NB4 (cell line): ENCODE data around the gene HSD17B2.

Source experiments
- DNase-seq: peaks from one replicate; pipeline ENCODE4 v3.0.0; 2010; ENCODE audit warnings: low read depth
- H3K4me3 ChIP-seq: one replicate; pipeline ENCODE4 v1.5.1; 2011; ENCODE audit warnings: mild to moderate bottlenecking, low read depth, low read length, moderate library complexity
- MYC ChIP-seq: IDR thresholded peaks from 2 replicates; pipeline ENCODE4 v1.6.1; 2011; ENCODE audit warnings: low read depth, low read length
- POLR2A ChIP-seq: IDR thresholded peaks from 2 replicates; pipeline ENCODE4 v1.6.1; 2011; ENCODE audit warnings: mild to moderate bottlenecking; ENCODE audit not compliant: insufficient read length; ENCODE audit errors: extremely low read depth
- TF ChIP-seq, protein P1 (sequence below): IDR thresholded peaks from one replicate; pipeline ENCODE4 v1.5.1; 2012; ENCODE audit warnings: low read depth, low read length
- TF ChIP-seq, protein P2 (sequence below): IDR thresholded peaks from 2 replicates; pipeline ENCODE4 v1.6.1; 2011; ENCODE audit warnings: low read depth, low read length

The HSD17B2 gene

GRCh38 chr16:81996664-81997509 is 38.2 kb upstream of the HSD17B2 start:
- no peak for TF ChIP-seq POLR2A
- TF ChIP-seq, protein P1, sequence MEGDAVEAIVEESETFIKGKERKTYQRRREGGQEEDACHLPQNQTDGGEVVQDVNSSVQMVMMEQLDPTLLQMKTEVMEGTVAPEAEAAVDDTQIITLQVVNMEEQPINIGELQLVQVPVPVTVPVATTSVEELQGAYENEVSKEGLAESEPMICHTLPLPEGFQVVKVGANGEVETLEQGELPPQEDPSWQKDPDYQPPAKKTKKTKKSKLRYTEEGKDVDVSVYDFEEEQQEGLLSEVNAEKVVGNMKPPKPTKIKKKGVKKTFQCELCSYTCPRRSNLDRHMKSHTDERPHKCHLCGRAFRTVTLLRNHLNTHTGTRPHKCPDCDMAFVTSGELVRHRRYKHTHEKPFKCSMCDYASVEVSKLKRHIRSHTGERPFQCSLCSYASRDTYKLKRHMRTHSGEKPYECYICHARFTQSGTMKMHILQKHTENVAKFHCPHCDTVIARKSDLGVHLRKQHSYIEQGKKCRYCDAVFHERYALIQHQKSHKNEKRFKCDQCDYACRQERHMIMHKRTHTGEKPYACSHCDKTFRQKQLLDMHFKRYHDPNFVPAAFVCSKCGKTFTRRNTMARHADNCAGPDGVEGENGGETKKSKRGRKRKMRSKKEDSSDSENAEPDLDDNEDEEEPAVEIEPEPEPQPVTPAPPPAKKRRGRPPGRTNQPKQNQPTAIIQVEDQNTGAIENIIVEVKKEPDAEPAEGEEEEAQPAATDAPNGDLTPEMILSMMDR = peak; percentile 24
- TF ChIP-seq, protein P2, sequence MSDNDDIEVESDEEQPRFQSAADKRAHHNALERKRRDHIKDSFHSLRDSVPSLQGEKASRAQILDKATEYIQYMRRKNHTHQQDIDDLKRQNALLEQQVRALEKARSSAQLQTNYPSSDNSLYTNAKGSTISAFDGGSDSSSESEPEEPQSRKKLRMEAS = no peak
- TF ChIP-seq MYC = no peak
- H3K4me3 ChIP-seq = no peak overlapping the region
- DNase-seq = peak; percentile 44

- TF ChIP-seq, protein P1 = no peak
- TF ChIP-seq POLR2A = no peak
- TF ChIP-seq, protein P2 = no peak
- no peak for TF ChIP-seq MYC
- H3K4me3 ChIP-seq = no peak overlapping the region
- no peak for DNase-seq
Observed at GRCh38 chr16:81997738-81998137, 37.3 kb upstream of the HSD17B2 start.

DNA sequence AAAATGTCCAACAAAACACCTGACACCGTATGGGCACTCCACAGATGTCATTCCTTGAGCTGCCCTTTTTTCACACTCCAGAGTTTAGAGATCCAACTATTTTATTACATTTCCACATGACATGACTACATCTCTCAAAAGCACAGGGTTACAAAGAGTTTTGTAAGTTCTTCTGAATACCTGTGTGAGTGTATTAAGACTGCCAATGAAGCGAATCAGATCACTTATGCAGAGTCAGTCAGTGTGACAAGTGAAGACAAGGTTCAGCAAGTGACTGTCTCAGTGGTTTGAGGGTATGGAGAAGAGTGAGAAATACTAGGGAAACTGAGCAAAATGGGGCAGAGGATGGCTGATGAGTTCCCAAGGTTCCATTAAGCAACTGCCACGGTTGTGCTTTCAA is 32.2 kb upstream of the HSD17B2 start:
- no peak overlapping the region for H3K4me3 ChIP-seq
- TF ChIP-seq, protein P2 = no peak
- TF ChIP-seq MYC (no peak), POLR2A (no peak)
- TF ChIP-seq, protein P1 = no peak
- DNase-seq = no peak

GRCh38 chr16:82004601-82005000 is 30.5 kb upstream of the HSD17B2 start:
- H3K4me3 ChIP-seq = no peak overlapping the region
- DNase-seq = no peak
- TF ChIP-seq, protein P2 = no peak
- TF ChIP-seq POLR2A (no peak), MYC (no peak)
- TF ChIP-seq, protein P1 = no peak

DNA sequence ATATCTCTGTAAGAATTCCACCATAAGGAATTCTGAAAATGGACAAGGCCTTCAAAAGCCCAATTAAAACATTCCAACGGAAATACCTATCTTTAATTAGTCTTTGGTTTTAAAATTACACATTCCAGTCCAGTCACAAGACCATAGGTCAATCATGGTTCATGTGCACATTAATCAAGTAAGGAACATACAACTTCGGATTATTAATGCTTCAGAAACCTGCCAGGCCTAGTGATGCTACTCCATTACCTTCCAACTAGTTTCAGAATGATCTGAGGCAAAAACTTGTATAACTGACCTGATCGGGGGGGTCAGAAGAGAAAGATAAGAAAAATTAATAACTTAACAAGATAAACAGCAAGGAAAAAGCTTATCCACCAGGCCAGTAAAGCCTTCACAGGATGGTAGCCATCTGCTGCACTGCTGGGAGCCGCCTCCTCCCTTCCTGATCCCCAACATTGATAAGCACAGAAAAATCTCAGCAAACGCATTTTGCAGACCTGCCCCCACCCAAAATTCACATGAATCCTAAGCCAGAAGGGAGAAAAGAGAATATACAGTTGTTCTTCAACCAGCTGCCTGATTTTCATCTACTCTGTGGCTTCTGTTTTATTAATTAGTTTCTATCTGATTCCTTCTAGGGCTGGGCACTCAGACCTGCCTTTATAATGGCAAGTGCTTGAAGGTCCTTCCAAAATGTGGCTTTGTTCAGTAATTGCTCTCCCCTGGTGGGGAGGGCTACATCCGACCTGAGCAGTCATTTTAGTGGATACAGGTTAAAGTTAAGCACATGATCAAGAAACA is 29.8 kb upstream of the HSD17B2 start:
- DNase-seq = no peak
- H3K4me3 ChIP-seq = no peak overlapping the region
- TF ChIP-seq POLR2A = no peak
- no peak for TF ChIP-seq MYC
- TF ChIP-seq, protein P1 = no peak
- TF ChIP-seq, protein P2 = no peak
